CD4-positive, alpha-beta T cell treated with Interleukin-17A for 1 hour (primary cell): ENCODE results near the gene ABI3.

Source experiments
- DNase-seq: peaks from one replicate; pipeline ENCODE4 v3.0.0-alpha.2; 2020

ABI3 gene

DNA sequence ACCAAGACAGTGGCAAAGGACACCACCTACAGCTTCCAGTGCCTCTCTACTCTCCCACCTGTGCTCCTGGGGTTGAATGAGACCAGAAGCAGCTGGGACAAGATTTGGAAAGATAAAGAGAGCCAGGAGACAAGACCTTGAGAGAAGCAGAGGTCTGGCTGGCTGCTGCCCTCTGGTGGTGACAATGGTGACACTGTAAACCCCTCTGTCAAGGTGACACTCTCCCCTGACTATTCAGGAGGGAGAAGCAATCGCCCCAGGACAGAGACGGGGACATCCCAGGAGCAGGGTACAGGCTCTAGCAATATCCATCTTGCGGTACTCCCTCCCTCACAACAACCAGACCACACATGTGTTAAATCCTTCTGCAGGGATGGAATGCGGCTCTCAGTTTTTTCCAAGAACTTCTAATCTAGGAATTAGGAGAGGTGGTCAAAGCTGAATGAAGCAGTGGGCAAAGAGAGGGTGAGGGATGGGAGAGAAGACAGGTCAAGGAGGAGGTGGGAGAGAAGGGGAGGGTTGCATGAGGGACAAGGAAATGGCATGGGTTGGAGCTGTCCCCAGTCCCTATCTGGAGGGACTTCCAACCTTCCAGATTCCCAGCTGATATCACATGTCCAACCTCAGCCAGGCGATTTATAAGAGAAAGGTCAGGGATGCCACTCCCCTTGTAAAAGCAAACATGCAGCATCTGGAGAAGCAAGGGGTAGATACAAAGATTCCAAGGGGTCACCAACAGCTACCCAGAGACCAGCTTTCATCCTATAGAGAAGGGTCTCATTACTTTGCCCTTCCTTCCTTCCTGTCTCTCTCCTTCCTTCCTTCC lies 17.1 kb downstream of the ABI3 start:
- peak; percentile 82 for DNase-seq

DNA sequence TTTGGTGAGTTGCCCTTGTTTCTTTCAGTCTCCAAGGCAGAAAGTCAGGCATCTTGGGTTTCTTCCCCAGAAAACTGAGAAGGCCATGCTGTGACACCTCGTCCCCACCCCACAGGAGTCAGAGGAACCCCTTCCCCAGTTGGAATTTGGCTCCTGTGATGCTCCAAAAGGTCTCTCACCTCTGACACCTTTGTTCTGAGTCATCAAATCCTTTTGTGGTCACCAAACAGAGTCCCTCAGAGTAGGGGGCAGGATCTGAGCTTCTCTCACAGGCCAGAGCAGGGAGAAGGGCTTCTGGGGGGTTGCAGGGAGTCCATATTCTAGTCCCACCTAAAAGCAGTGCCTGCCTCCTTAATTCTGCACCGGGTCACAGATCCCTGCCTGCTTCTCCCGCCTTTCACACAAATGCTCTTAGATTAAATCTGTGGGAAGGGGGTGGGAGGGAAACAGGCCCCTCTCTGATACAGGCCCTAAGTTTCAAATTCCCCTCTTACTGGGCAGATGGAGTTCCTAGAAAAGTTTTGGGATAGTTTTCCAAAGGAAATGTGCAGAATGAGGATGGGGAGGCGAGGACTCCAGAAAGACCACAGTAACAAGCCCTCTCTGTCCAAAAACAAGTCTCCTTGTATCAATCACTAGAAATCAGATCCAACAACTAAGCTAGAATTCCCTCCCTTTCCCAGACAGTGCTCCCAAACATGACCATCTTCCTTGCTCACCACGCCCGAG lies 18.7 kb downstream of the ABI3 start:
- DNase-seq, result no peak

DNA sequence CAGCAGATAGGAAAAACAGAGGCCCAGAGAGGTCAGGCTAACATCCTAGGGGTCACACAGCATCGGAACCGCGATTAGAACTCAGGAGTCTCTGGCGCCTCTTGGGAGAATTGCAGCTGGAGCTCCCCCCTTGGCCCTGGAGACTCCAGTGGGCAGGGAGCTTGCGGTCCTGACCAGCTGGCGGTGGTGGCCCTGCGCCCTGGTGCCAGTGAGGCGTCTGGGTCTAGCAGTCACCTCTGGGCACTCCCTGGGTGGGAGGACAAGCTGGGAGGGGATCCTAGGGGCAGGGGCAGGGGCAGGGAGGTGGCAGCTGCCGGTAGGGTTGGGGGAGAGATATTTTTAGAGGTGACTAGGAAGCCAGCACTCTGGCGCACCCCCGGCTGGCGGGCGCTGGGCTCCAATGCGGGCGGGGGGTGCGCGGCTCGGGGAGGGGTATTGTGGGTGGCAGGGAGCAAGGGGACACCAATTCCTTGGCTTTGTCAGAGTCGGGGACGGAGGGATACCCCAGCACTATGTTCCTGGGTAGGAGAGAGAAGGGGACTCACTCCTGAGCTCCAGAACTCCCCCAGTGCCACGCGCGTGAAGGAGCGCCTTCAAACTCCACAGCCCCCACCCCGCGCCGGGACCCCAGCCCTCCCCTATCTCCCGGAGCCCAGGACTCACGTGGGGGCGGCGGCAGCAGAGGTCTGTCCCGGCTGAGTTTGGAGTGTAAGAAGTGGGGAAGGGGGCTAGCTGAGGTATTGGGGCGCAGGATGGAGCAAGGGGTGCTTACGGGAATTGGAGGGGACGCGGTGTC lies 19.5 kb downstream of the ABI3 start:
- DNase-seq, result no peak

GRCh38 chr17:49230636-49231562 lies 20.4 kb downstream of the ABI3 start, which contains the start of gene PHOSPHO1:
TSS of gene PHOSPHO1 (minus strand) at chr17:49230787. CDS start at chr17:49226691, 4,096 bp downstream.
- peak; percentile 88 for DNase-seq

GRCh38 chr17:49231563-49231894 lies 21.0 kb downstream of the ABI3 start:
- no peak for DNase-seq

- DNase-seq, result no peak
Measured at GRCh38 chr17:49234509-49235080, 24.1 kb downstream of the ABI3 start.

GRCh38 chr17:49235896-49236295 lies 25.4 kb downstream of the ABI3 start:
- no peak for DNase-seq

DNA sequence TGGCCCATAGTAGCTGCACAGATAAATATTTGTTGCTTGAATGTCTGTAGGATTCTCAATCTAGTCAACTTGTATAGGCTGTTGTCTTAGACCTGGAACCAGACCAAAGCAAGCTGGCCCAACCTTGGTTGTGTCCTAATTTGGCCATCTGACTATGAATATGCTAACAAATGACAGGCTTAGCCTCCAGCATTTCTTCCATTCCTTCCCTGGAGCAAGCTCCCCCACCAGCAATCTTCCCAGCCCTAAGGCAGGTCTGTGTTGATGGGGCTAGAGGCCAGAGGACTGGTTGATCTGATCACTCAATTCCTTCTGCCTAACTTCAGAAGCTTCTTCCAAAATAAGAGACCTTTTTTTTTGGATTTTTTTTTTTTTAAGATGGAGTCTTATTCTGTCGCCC lies 29.5 kb downstream of the ABI3 start:
- no peak for DNase-seq

DNA sequence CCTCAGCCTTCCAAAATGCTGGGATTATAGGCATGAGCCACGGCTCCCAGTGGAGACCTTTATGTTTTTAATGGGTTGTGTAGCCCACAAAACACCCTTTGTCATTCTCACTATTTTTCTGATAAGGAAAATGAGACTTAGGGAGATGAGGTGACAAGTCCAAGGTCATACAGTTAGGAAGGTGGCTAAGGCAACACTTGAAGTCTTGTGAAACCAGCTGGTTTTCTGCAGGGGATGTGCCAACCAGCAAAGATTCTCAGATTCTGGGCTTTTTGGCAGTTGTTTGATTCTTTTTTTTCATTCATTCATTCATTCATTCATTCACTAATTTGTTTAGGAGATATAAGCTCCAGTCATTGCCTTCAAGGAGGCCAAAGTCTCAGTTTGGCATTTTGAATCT lies 30.1 kb downstream of the ABI3 start:
- DNase-seq, result no peak

GRCh38 chr17:49241040-49241439 lies 30.5 kb downstream of the ABI3 start:
- DNase-seq, result no peak

DNA sequence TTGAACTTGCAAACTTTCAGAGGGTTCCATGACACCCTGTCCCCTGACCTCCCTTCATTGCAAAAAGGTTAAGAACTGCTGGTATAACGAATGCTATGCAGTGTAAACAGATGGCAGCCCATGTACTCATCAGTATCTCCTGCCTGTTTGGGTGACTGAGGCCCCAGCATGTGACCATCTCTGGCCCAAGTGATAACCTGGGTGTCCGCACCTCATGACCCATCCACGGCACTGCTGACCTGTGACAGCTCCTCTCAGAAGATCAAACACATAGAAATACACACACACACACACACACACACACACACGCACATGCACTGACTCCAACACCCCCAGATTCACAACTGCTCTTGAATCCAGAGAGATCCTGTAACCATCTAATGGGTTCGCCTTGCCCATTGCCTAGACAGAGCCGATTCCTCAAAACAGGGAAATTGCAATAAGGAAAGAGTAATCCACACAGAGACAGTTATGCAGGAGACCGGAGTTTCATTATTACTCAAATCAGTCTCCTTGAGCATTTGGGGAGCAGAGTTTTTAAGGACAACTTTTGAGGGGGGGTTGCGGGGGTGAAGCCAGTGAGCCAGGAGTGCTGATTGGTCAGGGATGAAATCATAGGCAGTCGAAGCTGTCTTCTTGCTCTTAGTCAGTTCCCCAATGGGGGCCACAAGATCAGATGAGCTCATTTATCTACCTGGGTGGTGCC lies 31.3 kb downstream of the ABI3 start:
- no peak for DNase-seq

DNA sequence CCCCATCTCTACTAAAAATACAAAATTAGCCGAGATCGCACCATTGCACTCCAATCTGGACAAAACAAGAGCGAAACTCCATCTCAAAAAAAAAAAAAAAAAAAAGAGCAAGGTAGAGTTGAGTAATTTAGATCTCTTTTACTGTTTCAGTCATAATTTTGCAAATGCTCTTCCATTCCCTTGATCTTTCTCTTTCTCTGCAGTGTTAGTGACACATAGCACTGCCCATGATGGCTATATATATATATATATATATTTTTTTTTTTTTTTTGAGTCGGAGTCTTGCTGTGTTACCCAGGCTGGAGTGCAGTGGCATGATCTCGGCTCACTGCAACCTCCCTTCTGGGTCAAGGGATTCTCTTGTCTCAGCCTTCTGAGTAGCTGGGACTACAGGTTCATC lies 32.3 kb downstream of the ABI3 start:
- no peak for DNase-seq

GRCh38 chr17:49244839-49245238 lies 34.3 kb downstream of the ABI3 start:
- DNase-seq, result no peak

GRCh38 chr17:49247944-49248343 lies 37.4 kb downstream of the ABI3 start:
- DNase-seq, result no peak

GRCh38 chr17:49249292-49249794 lies 38.8 kb downstream of the ABI3 start:
- DNase-seq, result no peak

DNA sequence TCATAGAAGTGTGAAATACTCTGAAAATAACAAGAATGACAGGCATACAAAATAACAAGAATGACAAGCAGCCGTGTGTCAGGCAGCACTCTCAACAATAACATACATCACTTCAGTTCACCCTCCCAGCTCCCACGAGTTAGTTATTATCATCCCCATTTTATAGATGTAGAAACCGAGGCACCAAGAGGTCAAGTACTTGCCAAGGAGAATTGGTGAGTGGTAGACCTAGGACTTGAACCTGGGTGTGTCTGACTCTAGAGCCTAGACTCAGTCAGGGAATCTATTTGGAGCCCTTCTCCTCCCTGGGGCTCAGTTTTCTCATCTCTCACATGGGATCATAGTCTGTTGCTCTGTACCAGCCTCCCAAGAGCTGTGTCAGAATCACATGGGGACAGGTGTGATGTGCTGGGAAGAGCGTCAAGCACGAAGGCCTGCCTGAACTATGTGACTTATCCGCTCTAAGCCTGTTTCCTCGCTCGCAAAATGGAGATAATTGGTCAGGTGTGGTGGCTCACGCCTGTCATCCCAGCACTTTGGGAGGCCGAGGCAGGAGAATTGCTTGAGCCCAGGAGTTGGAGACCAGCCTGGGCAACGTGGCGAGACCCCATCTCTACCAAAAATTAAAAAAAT lies 39.5 kb downstream of the ABI3 start:
- DNase-seq, result no peak

DNA sequence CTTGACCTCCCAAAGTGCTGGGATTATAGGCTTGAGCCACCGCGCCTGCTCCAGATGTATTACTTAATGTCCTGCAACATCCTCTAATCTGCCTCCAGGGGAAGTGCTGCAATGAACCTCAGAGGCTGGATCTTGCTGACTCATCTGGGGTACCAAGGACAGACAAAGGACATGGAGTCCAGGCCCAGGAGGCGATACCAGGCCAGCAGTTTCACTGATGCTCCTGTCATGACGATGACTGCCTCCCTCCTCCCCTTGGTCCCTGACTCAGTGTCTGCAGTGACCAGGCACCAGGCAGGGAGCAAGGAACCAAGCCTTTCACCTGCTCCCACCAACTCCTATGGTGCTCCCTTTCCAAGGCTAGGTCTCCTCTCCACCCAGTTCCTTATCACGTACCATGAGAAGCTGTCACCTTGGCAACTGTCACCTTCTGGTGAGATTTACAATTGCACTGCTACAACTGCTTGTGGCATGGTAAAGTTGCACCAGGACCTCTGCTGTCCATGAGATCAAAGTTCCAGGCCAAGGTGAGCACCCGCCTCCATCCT lies 41.7 kb downstream of the ABI3 start:
- DNase-seq, result no peak

DNA sequence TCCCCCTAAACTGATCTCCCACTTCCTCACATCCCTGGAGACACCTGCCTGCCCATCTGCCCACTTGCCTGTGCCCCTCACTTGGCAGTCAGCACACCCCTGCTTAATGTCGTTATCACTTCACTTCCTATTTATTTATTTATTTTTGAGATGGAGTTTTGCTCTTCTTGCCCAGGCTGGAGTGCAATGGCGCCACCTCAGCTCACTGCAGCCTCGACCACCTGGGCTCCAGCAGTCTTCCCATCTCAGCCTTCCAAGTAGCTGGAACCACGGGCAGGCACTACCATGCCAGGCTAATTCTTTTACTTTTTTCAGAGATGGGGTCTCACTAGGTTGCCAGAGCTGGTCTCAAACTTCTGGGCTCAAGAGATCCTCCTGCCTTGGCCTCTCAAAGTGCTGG lies 43.6 kb downstream of the ABI3 start:
- DNase-seq, result no peak

GRCh38 chr17:49255125-49255524 lies 44.6 kb downstream of the ABI3 start:
- DNase-seq, result no peak

- no peak for DNase-seq
Measured at GRCh38 chr17:49258394-49258793, 47.9 kb downstream of the ABI3 start.

- DNase-seq, result no peak
Measured at GRCh38 chr17:49259663-49260010, 49.1 kb downstream of the ABI3 start.
